Esophagus muscularis mucosa (tissue), 3 donors: ENCODE measurements around the gene MEPE.

Source experiments
- POLR2A ChIP-seq: fragments of 450-650 bp; IDR thresholded peaks from one replicate; pipeline ENCODE4 v1.6.1; 2017; ENCODE audit warnings: antibody characterized with exemption, moderate library complexity, mild to moderate bottlenecking, low read depth
- TF ChIP-seq, protein P1 (sequence below), 3 experiments: fragments of 200-600 bp in 2 of 3; fragments of 450-650 bp in 1 of 3; sonication (generic) in 2 of 3; IDR thresholded peaks; one replicate each; pipeline ENCODE4 v1.5.1; 2017 to 2019; ENCODE audit warnings: antibody characterized with exemption in 3 of 3, mild to moderate bottlenecking in 2 of 3, moderate library complexity in 1 of 3

- TF ChIP-seq, protein P1, sequence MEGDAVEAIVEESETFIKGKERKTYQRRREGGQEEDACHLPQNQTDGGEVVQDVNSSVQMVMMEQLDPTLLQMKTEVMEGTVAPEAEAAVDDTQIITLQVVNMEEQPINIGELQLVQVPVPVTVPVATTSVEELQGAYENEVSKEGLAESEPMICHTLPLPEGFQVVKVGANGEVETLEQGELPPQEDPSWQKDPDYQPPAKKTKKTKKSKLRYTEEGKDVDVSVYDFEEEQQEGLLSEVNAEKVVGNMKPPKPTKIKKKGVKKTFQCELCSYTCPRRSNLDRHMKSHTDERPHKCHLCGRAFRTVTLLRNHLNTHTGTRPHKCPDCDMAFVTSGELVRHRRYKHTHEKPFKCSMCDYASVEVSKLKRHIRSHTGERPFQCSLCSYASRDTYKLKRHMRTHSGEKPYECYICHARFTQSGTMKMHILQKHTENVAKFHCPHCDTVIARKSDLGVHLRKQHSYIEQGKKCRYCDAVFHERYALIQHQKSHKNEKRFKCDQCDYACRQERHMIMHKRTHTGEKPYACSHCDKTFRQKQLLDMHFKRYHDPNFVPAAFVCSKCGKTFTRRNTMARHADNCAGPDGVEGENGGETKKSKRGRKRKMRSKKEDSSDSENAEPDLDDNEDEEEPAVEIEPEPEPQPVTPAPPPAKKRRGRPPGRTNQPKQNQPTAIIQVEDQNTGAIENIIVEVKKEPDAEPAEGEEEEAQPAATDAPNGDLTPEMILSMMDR (IDR thresholded peaks at IDR 0.05): no peak
- TF ChIP-seq POLR2A: no peak
These were observed 25.0 kb downstream of the MEPE start for GRCh38 chr4:87857789-87858188.
